Jurkat, Clone E6-1 (cell line): Measurements from ENCODE around the gene TBC1D3B.
"Not testable (repeated sequence)": the region's sequence is repeated elsewhere in the genome, so short reads cannot be mapped to it uniquely, and the experiment has no call there.

Experiments
- DNase-seq: peaks from one replicate; pipeline ENCODE4 v3.0.0-alpha.2; 2011; ENCODE audit warnings: low read depth, low spot score
- H3K4me3 ChIP-seq: 2 replicates; pipeline ENCODE4 v1.5.1; 2011; ENCODE audit warnings: mild to moderate bottlenecking, low read length, control low read depth, moderate library complexity

Gene TBC1D3B

GRCh38 chr17:36204724-36205500 lies 28.5 kb upstream of the TBC1D3B start:
- no peak for DNase-seq
- no peak overlapping the region for H3K4me3 ChIP-seq

- no peak overlapping the region for H3K4me3 ChIP-seq
- DNase-seq: no peak
Measured at GRCh38 chr17:36203335-36203734, 26.9 kb upstream of the TBC1D3B start.

GRCh38 chr17:36201506-36201905 lies 25.1 kb upstream of the TBC1D3B start:
- not testable (repeated sequence) for H3K4me3 ChIP-seq
- DNase-seq: peak; percentile 8

- not testable (repeated sequence) for H3K4me3 ChIP-seq, DNase-seq
Measured at GRCh38 chr17:36201102-36201501, 24.7 kb upstream of the TBC1D3B start.

- no peak for DNase-seq
- no peak overlapping the region for H3K4me3 ChIP-seq
Measured at GRCh38 chr17:36198831-36199465, 22.5 kb upstream of the TBC1D3B start.

- DNase-seq: no peak
- no peak overlapping the region for H3K4me3 ChIP-seq
Measured at GRCh38 chr17:36197387-36197703, 20.9 kb upstream of the TBC1D3B start.

GRCh38 chr17:36196131-36196486 lies 19.7 kb upstream of the TBC1D3B start:
- DNase-seq: no peak
- no peak overlapping the region for H3K4me3 ChIP-seq

- no peak overlapping the region for H3K4me3 ChIP-seq
- no peak for DNase-seq
Measured at GRCh38 chr17:36195434-36196130, 19.1 kb upstream of the TBC1D3B start.

- not testable (repeated sequence) for H3K4me3 ChIP-seq, DNase-seq
Measured at GRCh38 chr17:36194832-36195433, 18.5 kb upstream of the TBC1D3B start.

GRCh38 chr17:36194147-36194831 lies 17.9 kb upstream of the TBC1D3B start:
- not testable (repeated sequence) for DNase-seq, H3K4me3 ChIP-seq

GRCh38 chr17:36193216-36193775 lies 16.9 kb upstream of the TBC1D3B start:
- DNase-seq: no peak
- H3K4me3 ChIP-seq: no peak overlapping the region

- not testable (repeated sequence) for DNase-seq, H3K4me3 ChIP-seq
Measured at GRCh38 chr17:36190549-36191330, 14.3 kb upstream of the TBC1D3B start.

GRCh38 chr17:36189993-36190392 lies 13.6 kb upstream of the TBC1D3B start:
- not testable (repeated sequence) for DNase-seq, H3K4me3 ChIP-seq

GRCh38 chr17:36188891-36189306 lies 12.5 kb upstream of the TBC1D3B start:
- H3K4me3 ChIP-seq: no peak overlapping the region
- peak; percentile 39 for DNase-seq

- not testable (repeated sequence) for DNase-seq, H3K4me3 ChIP-seq
Measured at GRCh38 chr17:36187943-36188665, 11.7 kb upstream of the TBC1D3B start.

GRCh38 chr17:36186810-36187763 lies 10.7 kb upstream of the TBC1D3B start:
- H3K4me3 ChIP-seq, DNase-seq: not testable (repeated sequence)

- no peak for DNase-seq
- no peak overlapping the region for H3K4me3 ChIP-seq
Measured at GRCh38 chr17:36185416-36185815, 9.0 kb upstream of the TBC1D3B start.
